Measurements from ENCODE around the gene NEIL3. TPM values are rescaled to one million over a fixed set of nuclear protein-coding genes. Genes with fewer than 3 reads are reported as not detected.

Gene NEIL3
- total RNA-seq, 1 donor from 2014 or later, result 6.6 TPM

GRCh38 chr4:177281351-177281909 is 28.2 kb upstream of the NEIL3 start:
- H3K4me1 Mint-ChIP-seq (ENCODE audit: low read depth), result no peaks in the 10 kb centered on the region
- DNase-seq (ENCODE audit: low spot score, unreplicated experiment), result no peak
- no peak overlapping the region for H3K4me3 Mint-ChIP-seq (ENCODE audit: low read depth)
- H3K9me3 Mint-ChIP-seq (ENCODE audit: low read depth), result no peaks in the 10 kb centered on the region
- no peaks in the 10 kb centered on the region for H3K36me3 Mint-ChIP-seq (ENCODE audit: insufficient read depth)
- no peak for TF ChIP-seq CTCF (IDR thresholded peaks at IDR 0.05; ENCODE audit: unreplicated experiment)
- no peaks in the 10 kb centered on the region for H3K27me3 Mint-ChIP-seq
- no peak overlapping the region for H3K27ac Mint-ChIP-seq

DNA sequence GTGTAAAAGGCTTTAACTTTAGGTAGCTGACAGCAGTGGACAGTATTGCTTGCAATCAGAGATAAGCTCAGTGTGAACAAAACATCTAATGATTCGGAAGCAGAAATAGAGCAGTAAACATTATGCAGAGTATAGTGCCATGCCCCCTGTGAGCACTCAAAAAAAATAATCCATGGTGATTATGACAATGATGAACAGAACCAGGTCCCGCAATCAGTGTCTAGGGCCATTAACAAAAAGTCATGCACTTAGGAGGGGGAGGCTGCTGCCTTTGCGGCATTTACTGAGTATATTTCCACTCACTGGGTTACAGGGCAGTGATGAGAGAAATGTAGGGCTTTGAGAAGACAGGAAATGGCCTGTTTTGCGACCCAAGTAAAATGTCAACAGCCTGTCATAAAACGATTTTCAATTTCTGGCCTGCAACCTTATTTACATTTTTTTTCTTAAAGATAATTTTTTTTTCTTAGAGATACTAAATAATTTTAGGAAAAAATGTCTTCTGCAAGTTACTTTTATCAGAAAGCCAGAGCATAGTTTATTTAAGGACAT is 27.3 kb upstream of the NEIL3 start:
- H3K9me3 Mint-ChIP-seq (ENCODE audit: low read depth), result no peaks in the 10 kb centered on the region
- no peak overlapping the region for H3K27ac Mint-ChIP-seq
- DNase-seq (ENCODE audit: low spot score, unreplicated experiment), result no peak
- H3K27me3 Mint-ChIP-seq, result no peaks in the 10 kb centered on the region
- no peaks in the 10 kb centered on the region for H3K4me1 Mint-ChIP-seq (ENCODE audit: low read depth)
- H3K36me3 Mint-ChIP-seq (ENCODE audit: insufficient read depth), result no peaks in the 10 kb centered on the region
- no peak overlapping the region for H3K4me3 Mint-ChIP-seq (ENCODE audit: low read depth)
- TF ChIP-seq CTCF (IDR thresholded peaks at IDR 0.05; ENCODE audit: unreplicated experiment), result no peak

GRCh38 chr4:177283167-177283566 is 26.5 kb upstream of the NEIL3 start:
- H3K4me3 Mint-ChIP-seq (ENCODE audit: low read depth), result no peak overlapping the region
- no peaks in the 10 kb centered on the region for H3K36me3 Mint-ChIP-seq (ENCODE audit: insufficient read depth)
- H3K4me1 Mint-ChIP-seq (ENCODE audit: low read depth), result no peaks in the 10 kb centered on the region
- no peak for TF ChIP-seq CTCF (IDR thresholded peaks at IDR 0.05; ENCODE audit: unreplicated experiment)
- H3K9me3 Mint-ChIP-seq (ENCODE audit: low read depth), result no peaks in the 10 kb centered on the region
- no peaks in the 10 kb centered on the region for H3K27me3 Mint-ChIP-seq
- DNase-seq (ENCODE audit: low spot score, unreplicated experiment), result no peak
- H3K27ac Mint-ChIP-seq, result no peak overlapping the region

DNA sequence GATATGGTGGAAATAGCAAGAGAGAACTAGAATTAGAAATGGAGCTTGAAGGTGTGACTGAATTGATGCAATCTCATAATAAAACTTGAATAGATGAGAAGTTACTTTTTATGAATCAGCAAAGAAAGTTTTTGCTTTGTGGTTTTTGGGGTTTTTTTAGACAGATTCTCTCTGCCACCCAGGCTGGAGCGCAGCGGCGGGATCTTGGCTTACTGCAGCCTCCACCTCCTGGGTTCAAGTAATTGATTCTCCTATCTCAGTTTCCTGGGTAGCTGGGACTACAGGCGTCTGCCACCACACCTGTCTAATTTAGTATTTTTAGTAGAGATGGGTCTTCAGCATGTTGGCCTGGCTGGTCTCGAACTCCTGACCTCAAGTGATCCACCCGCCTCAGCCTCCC is 23.7 kb upstream of the NEIL3 start:
- Mint-ChIP-seq H3K4me1 (ENCODE audit: low read depth) (peaks cover 2% of the 10 kb centered on the region), H3K36me3 (ENCODE audit: insufficient read depth) (no peaks in the 10 kb centered on the region), H3K27ac (no peak overlapping the region), H3K4me3 (ENCODE audit: low read depth) (no peak overlapping the region), H3K9me3 (ENCODE audit: low read depth) (no peaks in the 10 kb centered on the region), H3K27me3 (no peaks in the 10 kb centered on the region)
- TF ChIP-seq CTCF (IDR thresholded peaks at IDR 0.05; ENCODE audit: unreplicated experiment), result no peak
- no peak for DNase-seq (ENCODE audit: low spot score, unreplicated experiment)

DNA sequence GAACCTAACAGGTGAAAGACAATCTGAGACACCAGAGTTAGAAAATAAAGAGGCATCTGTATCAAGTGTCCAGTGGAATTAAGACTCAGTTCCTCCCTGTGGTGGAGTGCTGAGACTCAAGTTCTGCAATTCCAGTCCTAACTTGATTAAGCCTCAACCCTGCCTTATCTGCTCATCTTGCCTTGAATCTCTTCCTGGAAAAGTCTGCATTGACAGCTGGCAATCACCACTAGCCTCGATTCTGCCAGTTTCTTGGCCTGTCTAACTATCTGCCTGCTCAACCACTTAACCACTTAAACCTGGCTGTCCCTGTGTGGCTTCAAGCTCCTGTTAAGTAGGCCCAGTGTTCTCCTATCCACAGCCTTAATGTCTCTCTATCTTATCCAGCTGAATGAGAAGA is 22.4 kb upstream of the NEIL3 start:
- DNase-seq (ENCODE audit: low spot score, unreplicated experiment), result no peak
- Mint-ChIP-seq H3K27ac (no peak overlapping the region), H3K4me3 (ENCODE audit: low read depth) (no peak overlapping the region), H3K36me3 (ENCODE audit: insufficient read depth) (no peaks in the 10 kb centered on the region), H3K4me1 (ENCODE audit: low read depth) (peaks cover 6% of the 10 kb centered on the region), H3K27me3 (no peaks in the 10 kb centered on the region), H3K9me3 (ENCODE audit: low read depth) (no peaks in the 10 kb centered on the region)
- no peak for TF ChIP-seq CTCF (IDR thresholded peaks at IDR 0.05; ENCODE audit: unreplicated experiment)

Data from progenitor cell of endocrine pancreas (in vitro differentiated cells).